ENCODE data around the gene RALGAPA2. TPM values are rescaled to one million over a fixed set of nuclear protein-coding genes. Genes with fewer than 3 reads are reported as not detected.

RALGAPA2 gene
- total and polyA plus RNA-seq, 5 donors from 2014 or later, result 4.7 to 28.8 (median 6.2) TPM

GRCh38 chr20:20491784-20492264 lies 220.6 kb downstream of the RALGAPA2 start:
- Histone ChIP-seq H3K4me1 (ENCODE audit: control insufficient read depth, insufficient read depth, low read length, poor library complexity, severe bottlenecking) (no peaks in the 10 kb centered on the region), H3K27ac (ENCODE audit: insufficient read depth, low read length, poor library complexity, severe bottlenecking) (no peak overlapping the region), H3K36me3 (ENCODE audit: control insufficient read depth, insufficient read depth, low read length) (peaks cover 17% of the 10 kb centered on the region), H3K9me3 (ENCODE audit: control insufficient read depth in 2 of 2, low read length in 2 of 2) (no peaks in the 10 kb centered on the region), H3K4me3 (ENCODE audit: low read depth, low read length) (no peak overlapping the region), H3K27me3 (ENCODE audit: control insufficient read depth, insufficient read depth, low read length) (no peaks in the 10 kb centered on the region)
- DNase-seq (no peak), ATAC-seq (ENCODE audit: low read depth in 2 of 2) (no peak)
- H3K36me3 Mint-ChIP-seq, result peaks cover 49% of the 10 kb centered on the region
- H3K27ac Mint-ChIP-seq, result no peak overlapping the region
- H3K27me3 Mint-ChIP-seq, result no peaks in the 10 kb centered on the region
- no peak overlapping the region for H3K4me3 Mint-ChIP-seq
- H3K4me1 Mint-ChIP-seq, result peaks cover 2 to 9% (median 5%) of the 10 kb centered on the region in 4 donors
- H3K9me3 Mint-ChIP-seq, result no peaks in the 10 kb centered on the region

- peaks cover 52% of the 10 kb centered on the region for H3K36me3 Mint-ChIP-seq
These were observed 221.2 kb downstream of the RALGAPA2 start for GRCh38 chr20:20491110-20491783.

GRCh38 chr20:20490673-20491072 lies 221.8 kb downstream of the RALGAPA2 start:
- H3K4me3 Mint-ChIP-seq, result no peak overlapping the region
- no peak overlapping the region for H3K27ac ChIP-seq (ENCODE audit: insufficient read depth, low read length, poor library complexity, severe bottlenecking)
- no peaks in the 10 kb centered on the region for H3K9me3 Mint-ChIP-seq
- no peaks in the 10 kb centered on the region for H3K27me3 Mint-ChIP-seq
- H3K4me1 Mint-ChIP-seq, result peaks cover 2 to 12% (median 7%) of the 10 kb centered on the region in 4 donors
- DNase-seq (no peak), ATAC-seq (ENCODE audit: low read depth in 2 of 2) (no peak)
- no peaks in the 10 kb centered on the region for H3K27me3 ChIP-seq (ENCODE audit: control insufficient read depth, insufficient read depth, low read length)
- peaks cover 15% of the 10 kb centered on the region for H3K36me3 ChIP-seq (ENCODE audit: control insufficient read depth, insufficient read depth, low read length)
- no peak overlapping the region for H3K4me3 ChIP-seq (ENCODE audit: low read depth, low read length)
- no peaks in the 10 kb centered on the region for H3K9me3 ChIP-seq (ENCODE audit: control insufficient read depth in 2 of 2, low read length in 2 of 2)
- H3K36me3 Mint-ChIP-seq, result peaks cover 49% of the 10 kb centered on the region
- H3K27ac Mint-ChIP-seq, result no peak overlapping the region
- H3K4me1 ChIP-seq (ENCODE audit: control insufficient read depth, insufficient read depth, low read length, poor library complexity, severe bottlenecking), result no peaks in the 10 kb centered on the region

More at GRCh38 chr20:20491110-20491783, 221.2 kb downstream of the RALGAPA2 start:
- Mint-ChIP-seq H3K9me3 (no peaks in the 10 kb centered on the region), H3K27ac (no peak overlapping the region), H3K27me3 (no peaks in the 10 kb centered on the region), H3K4me1 (peaks cover 2 to 10% (median 7%) of the 10 kb centered on the region in 4 donors), H3K4me3 (no peak overlapping the region)
- H3K36me3 ChIP-seq (ENCODE audit: control insufficient read depth, insufficient read depth, low read length), result peaks cover 15% of the 10 kb centered on the region
- ATAC-seq (ENCODE audit: low read depth in 2 of 2), result no peak
- no peaks in the 10 kb centered on the region for H3K27me3 ChIP-seq (ENCODE audit: control insufficient read depth, insufficient read depth, low read length)
- no peaks in the 10 kb centered on the region for H3K4me1 ChIP-seq (ENCODE audit: control insufficient read depth, insufficient read depth, low read length, poor library complexity, severe bottlenecking)
- no peak for DNase-seq
- no peak overlapping the region for H3K4me3 ChIP-seq (ENCODE audit: low read depth, low read length)
- no peaks in the 10 kb centered on the region for H3K9me3 ChIP-seq (ENCODE audit: control insufficient read depth in 2 of 2, low read length in 2 of 2)
- H3K27ac ChIP-seq (ENCODE audit: insufficient read depth, low read length, poor library complexity, severe bottlenecking), result no peak overlapping the region

- H3K4me3 Mint-ChIP-seq, result no peak overlapping the region
- no peak overlapping the region for H3K27ac Mint-ChIP-seq
- Histone ChIP-seq H3K27ac (ENCODE audit: insufficient read depth, low read length, poor library complexity, severe bottlenecking) (no peak overlapping the region), H3K9me3 (ENCODE audit: control insufficient read depth in 2 of 2, low read length in 2 of 2) (no peaks in the 10 kb centered on the region), H3K27me3 (ENCODE audit: control insufficient read depth, insufficient read depth, low read length) (no peaks in the 10 kb centered on the region), H3K4me3 (ENCODE audit: low read depth, low read length) (no peak overlapping the region), H3K36me3 (ENCODE audit: control insufficient read depth, insufficient read depth, low read length) (peaks cover 7% of the 10 kb centered on the region), H3K4me1 (ENCODE audit: control insufficient read depth, insufficient read depth, low read length, poor library complexity, severe bottlenecking) (no peaks in the 10 kb centered on the region)
- H3K9me3 Mint-ChIP-seq, result no peaks in the 10 kb centered on the region
- peaks cover 43% of the 10 kb centered on the region for H3K36me3 Mint-ChIP-seq
- H3K27me3 Mint-ChIP-seq, result no peaks in the 10 kb centered on the region
- DNase-seq (no peak), ATAC-seq (ENCODE audit: low read depth in 2 of 2) (no peak)
- H3K4me1 Mint-ChIP-seq, result peaks cover 2 to 12% (median 7%) of the 10 kb centered on the region in 4 donors
These were observed 222.6 kb downstream of the RALGAPA2 start for GRCh38 chr20:20489648-20490341.

GRCh38 chr20:20489054-20489453 lies 223.4 kb downstream of the RALGAPA2 start:
- Histone ChIP-seq H3K4me1 (ENCODE audit: control insufficient read depth, insufficient read depth, low read length, poor library complexity, severe bottlenecking) (no peaks in the 10 kb centered on the region), H3K4me3 (ENCODE audit: low read depth, low read length) (no peak overlapping the region), H3K36me3 (ENCODE audit: control insufficient read depth, insufficient read depth, low read length) (peaks cover 2% of the 10 kb centered on the region), H3K27ac (ENCODE audit: insufficient read depth, low read length, poor library complexity, severe bottlenecking) (no peak overlapping the region), H3K27me3 (ENCODE audit: control insufficient read depth, insufficient read depth, low read length) (no peaks in the 10 kb centered on the region), H3K9me3 (ENCODE audit: control insufficient read depth in 2 of 2, low read length in 2 of 2) (no peaks in the 10 kb centered on the region)
- H3K4me3 Mint-ChIP-seq, result peak overlapping the region in 1 of 4 donors; percentile 21
- H3K27me3 Mint-ChIP-seq, result no peaks in the 10 kb centered on the region
- no peak overlapping the region for H3K27ac Mint-ChIP-seq
- peaks cover 2 to 12% (median 7%) of the 10 kb centered on the region in 4 donors for H3K4me1 Mint-ChIP-seq
- ATAC-seq (ENCODE audit: low read depth in 2 of 2) (no peak), DNase-seq (peak in 1 of 3 donors; percentile 16)
- H3K36me3 Mint-ChIP-seq, result peaks cover 38% of the 10 kb centered on the region
- no peaks in the 10 kb centered on the region for H3K9me3 Mint-ChIP-seq

GRCh38 chr20:20488388-20488787 lies 224.1 kb downstream of the RALGAPA2 start:
- peak overlapping the region in 1 of 3 donors; percentile 72 for H3K27ac Mint-ChIP-seq
- H3K4me3 ChIP-seq (ENCODE audit: low read depth, low read length), result no peak overlapping the region
- no peak for DNase-seq
- no peak overlapping the region for H3K27ac ChIP-seq (ENCODE audit: insufficient read depth, low read length, poor library complexity, severe bottlenecking)
- no peak overlapping the region for H3K4me3 Mint-ChIP-seq
- no peaks in the 10 kb centered on the region for H3K9me3 ChIP-seq (ENCODE audit: control insufficient read depth in 2 of 2, low read length in 2 of 2)
- no peaks in the 10 kb centered on the region for H3K9me3 Mint-ChIP-seq
- peaks cover 2 to 12% (median 7%) of the 10 kb centered on the region in 4 donors for H3K4me1 Mint-ChIP-seq
- H3K36me3 ChIP-seq (ENCODE audit: control insufficient read depth, insufficient read depth, low read length), result peaks cover 2% of the 10 kb centered on the region
- no peaks in the 10 kb centered on the region for H3K27me3 ChIP-seq (ENCODE audit: control insufficient read depth, insufficient read depth, low read length)
- H3K4me1 ChIP-seq (ENCODE audit: control insufficient read depth, insufficient read depth, low read length, poor library complexity, severe bottlenecking), result no peaks in the 10 kb centered on the region
- no peak for ATAC-seq (ENCODE audit: low read depth in 2 of 2)
- H3K27me3 Mint-ChIP-seq, result no peaks in the 10 kb centered on the region
- peaks cover 35% of the 10 kb centered on the region for H3K36me3 Mint-ChIP-seq

GRCh38 chr20:20487811-20488210 lies 224.6 kb downstream of the RALGAPA2 start:
- Histone ChIP-seq H3K9me3 (ENCODE audit: control insufficient read depth in 2 of 2, low read length in 2 of 2) (no peaks in the 10 kb centered on the region), H3K27me3 (ENCODE audit: control insufficient read depth, insufficient read depth, low read length) (no peaks in the 10 kb centered on the region), H3K27ac (ENCODE audit: insufficient read depth, low read length, poor library complexity, severe bottlenecking) (no peak overlapping the region), H3K36me3 (ENCODE audit: control insufficient read depth, insufficient read depth, low read length) (peaks cover 2% of the 10 kb centered on the region), H3K4me3 (ENCODE audit: low read depth, low read length) (no peak overlapping the region), H3K4me1 (ENCODE audit: control insufficient read depth, insufficient read depth, low read length, poor library complexity, severe bottlenecking) (no peaks in the 10 kb centered on the region)
- no peak for ATAC-seq (ENCODE audit: low read depth in 2 of 2)
- no peaks in the 10 kb centered on the region for H3K9me3 Mint-ChIP-seq
- no peak overlapping the region for H3K27ac Mint-ChIP-seq
- no peaks in the 10 kb centered on the region for H3K27me3 Mint-ChIP-seq
- H3K4me1 Mint-ChIP-seq, result peaks cover 4 to 12% (median 7%) of the 10 kb centered on the region in 4 donors
- peaks cover 38% of the 10 kb centered on the region for H3K36me3 Mint-ChIP-seq
- H3K4me3 Mint-ChIP-seq, result no peak overlapping the region
- DNase-seq, result no peak

Measured in CD4-positive, CD25-positive, alpha-beta regulatory T cell (primary cell).